GM21447 (cell line): Measurements from ENCODE around the gene LMTK3.
"Not testable (repeated sequence)": the region's sequence is repeated elsewhere in the genome, so short reads cannot be mapped to it uniquely, and the experiment has no call there.

Experiments
- ATAC-seq: cut with Tn5 transposase; IDR thresholded peaks from one replicate; pipeline ENCODE4 v1.9.1; 2021; ENCODE audit not compliant: unreplicated experiment

LMTK3 gene

DNA sequence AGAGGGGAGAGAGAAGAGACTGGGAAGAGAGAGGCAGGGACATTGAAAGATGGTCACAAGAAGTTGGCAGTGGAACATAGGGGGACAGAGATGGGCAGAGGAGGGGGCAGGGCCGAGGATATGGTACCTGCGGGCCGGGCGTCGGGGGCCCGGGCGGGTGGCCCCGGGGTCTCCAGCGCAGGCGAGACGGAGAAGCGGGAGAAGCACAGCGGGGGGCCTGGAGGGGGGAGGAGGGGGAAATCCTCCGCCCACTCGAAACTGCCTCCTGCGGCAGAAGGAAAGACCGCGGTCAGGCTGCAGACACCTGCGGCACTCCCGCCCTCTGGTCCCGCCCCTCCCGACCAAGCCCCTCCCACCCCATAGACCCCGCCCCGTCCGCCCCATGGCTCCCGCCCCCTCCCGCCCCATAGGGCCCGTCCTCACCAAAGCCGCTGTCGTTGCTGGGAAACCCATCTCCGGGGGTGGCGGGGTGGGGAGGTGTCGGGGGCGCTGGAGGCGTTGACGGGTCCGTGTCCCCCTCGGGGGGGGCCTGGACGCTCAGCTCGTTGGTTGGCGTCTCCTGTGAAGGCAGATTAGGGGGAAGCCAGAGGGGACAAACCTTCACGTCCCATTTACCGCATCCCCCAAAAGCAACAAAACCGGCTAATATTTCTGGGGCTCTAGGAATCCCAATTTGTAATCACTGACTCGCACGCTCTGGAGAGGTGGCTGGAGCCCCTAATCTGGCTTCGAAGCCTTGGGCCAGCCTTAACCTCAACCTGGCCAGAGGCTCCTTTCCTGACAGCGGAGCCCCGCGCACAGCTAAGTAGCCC is 20.4 kb downstream of the LMTK3 start:
- no peak for ATAC-seq

DNA sequence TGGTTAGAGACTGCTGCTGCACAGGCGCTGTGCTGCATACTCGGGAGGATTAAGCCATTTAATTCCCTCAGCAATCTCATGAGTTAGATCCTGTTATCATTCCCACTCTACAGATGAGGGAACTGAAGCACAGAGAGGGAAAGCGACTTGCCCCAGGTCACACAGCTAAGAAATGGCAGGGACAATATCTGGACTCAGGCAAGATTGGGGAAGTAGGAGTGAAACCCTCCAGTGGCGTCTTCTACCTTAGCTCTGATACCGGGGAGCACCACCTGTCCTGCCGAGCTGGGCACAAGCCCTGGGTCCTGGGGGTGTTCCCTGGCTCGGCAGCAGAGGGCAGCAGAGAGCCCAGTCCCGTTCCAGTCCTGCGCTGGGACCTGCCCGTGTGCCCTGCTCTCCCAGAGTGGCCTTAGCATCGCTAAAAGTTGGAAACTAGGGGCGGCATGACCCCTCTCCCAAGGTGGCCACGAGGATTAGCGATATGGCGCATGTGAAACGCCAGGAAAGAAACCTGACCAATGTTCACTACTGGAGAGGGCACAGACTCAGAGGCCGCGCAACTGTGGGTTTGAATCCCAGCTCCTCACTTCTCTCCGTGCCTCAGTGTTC is 21.9 kb downstream of the LMTK3 start:
- ATAC-seq: no peak

DNA sequence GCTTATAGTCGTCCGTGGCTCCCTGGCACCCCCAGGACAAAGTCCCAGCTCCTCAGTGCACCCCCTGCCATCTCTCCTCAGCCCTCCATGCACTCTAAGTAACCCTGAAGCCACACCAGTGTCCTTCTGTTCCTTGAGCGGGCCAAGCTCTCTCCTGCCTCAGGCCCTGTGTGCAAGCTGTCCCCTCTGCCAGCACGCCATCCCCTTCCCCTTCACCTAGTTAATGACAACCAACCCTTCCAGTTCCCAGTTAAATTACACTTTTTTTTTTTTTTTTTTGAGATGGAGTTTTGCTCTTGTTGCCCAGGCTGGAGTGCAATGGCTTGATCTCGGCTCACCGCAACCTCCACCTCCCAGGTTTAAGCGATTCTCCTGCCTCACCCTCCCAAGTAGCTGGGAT is 23.2 kb downstream of the LMTK3 start:
- not testable (repeated sequence) for ATAC-seq

DNA sequence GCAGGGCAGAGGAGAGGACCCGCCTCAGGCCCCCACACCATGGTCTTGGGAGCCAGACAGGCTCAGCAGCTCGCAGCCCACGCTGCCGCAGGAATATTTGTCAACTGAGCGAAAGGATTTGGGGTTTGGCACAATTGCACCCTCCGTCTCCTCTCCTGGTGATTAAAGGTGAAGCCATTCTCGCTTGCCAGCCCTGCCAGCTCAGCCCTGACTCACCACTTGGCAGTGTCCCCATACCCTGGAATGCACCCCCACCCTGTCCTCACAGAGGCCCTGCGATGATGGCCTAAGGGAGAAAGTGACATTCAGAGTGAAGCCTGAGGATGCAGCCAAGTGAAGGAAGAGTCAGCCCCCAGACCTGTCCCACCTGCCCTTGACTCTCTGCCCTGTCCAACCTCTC is 23.7 kb downstream of the LMTK3 start:
- no peak for ATAC-seq

DNA sequence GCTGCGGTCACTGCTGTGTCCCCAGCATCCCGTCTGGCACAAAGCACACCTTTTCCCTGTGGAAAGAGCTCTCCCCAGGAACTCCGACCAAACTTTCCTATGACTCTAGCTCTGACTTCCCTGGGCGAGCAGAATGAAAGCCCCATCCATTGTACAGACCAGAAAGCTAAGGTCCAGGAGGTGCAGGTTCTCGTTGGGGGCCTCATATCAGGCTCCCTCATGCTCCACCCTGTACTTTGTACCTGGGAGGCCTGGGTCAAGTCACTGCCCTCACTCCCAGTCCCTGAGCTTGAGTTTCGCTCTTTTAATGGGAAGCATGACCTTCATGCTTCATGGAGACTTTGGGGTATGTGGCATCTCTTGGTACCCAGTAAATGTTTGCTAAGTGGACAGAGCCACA is 24.1 kb downstream of the LMTK3 start:
- ATAC-seq: no peak

DNA sequence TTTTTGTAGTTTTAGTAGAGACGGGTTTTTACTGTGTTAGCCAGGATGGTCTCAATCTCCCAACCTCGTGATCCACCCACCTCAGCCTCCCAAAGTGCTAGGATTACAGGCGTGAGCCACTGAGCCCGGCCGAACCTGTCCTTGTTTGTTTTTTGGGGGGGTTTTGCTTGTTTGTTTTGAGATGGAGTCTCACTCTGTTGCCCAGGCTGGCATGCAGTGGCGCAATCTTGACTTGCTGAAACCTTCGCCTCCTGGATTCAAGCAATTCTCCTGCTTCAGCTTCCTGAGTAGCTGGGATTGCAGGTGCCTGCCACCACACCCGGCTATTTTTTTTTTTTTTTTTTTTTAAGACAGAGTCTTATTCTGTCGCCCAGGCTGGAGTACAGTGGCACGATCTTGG is 24.9 kb downstream of the LMTK3 start:
- not testable (repeated sequence) for ATAC-seq

DNA sequence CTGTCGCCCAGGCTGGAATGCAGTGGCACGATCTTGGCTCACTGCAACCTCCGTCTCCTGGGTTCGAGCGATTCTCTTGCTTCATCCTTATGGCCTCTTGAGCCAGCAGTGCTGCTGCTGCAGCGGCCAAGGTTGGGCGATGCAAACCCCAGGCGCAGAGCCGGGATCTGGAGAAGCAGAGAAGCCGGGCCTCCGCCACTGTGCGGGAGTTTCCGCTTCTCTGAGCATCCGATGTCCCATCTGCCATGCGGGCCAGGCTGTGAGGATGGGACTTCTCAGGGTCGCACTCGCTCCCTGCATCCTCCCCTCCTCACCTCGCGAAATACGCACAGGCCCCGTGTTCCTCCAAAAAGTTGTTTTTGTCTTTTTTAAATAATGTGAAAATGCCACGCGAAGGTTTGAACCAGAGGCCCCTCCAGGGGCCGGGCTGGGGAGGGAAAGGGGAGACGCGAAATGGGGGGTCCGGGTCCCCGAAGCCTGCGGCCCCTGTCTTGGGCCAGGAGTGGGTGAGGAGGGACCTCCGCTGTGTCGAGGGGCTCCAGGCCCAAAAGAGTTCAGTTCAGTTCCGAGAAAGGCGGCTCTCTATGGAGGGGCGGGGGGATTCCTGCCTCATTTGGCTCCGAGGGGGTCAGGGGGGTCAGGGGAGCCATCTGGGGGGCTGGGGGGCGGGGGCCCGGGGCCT is 26.6 kb downstream of the LMTK3 start:
- no peak for ATAC-seq

DNA sequence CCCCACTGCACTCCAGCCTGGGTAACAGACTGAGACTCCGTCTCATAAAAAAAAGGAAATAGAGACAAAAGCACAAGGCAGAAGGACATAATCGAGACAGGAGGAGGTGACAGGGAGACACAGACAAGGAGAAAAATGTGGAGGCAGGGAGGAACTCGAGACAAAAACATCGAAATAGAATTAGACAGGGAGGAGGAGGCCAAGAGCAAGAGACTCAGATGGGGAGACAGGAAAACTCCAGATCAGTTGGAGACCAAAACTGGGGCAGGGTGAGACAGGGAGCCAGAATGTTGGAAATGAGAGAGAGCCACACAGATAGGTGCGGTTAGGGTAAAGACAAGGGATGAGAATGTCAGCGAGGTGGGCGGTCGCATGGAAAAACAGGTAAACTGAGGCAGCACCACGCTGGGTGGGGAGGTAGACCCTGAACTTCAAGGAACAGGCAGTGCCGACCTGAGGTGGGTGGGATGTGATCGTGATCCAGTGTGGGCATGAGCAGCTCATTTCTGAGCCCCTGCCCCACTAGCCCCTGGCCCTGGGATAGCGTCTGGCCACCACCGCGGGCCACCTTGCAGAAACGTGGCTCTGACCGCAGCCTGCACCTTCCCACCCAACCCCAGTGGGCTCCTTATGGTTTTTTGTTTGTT is 27.3 kb downstream of the LMTK3 start:
- ATAC-seq: no peak

DNA sequence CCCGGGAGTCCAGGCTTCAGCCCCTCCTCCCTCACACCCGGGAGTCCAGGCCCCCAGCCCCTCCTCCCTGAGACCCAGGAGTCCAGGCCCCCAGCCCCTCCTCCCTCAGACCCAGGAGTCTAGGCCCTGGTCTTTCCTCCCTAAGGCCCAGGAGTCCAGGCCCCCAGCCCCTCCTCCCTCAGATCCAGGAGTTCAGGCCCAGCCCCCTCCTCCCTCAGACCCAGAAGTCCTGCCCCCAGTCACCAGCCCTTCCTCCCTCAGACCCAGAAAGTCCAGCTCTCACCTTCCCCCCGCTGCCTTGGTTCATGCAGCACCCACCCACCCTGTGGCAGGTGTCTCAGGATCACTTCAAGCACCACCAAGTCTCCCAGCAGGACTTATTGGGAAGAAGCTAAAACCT is 28.3 kb downstream of the LMTK3 start:
- ATAC-seq: no peak

DNA sequence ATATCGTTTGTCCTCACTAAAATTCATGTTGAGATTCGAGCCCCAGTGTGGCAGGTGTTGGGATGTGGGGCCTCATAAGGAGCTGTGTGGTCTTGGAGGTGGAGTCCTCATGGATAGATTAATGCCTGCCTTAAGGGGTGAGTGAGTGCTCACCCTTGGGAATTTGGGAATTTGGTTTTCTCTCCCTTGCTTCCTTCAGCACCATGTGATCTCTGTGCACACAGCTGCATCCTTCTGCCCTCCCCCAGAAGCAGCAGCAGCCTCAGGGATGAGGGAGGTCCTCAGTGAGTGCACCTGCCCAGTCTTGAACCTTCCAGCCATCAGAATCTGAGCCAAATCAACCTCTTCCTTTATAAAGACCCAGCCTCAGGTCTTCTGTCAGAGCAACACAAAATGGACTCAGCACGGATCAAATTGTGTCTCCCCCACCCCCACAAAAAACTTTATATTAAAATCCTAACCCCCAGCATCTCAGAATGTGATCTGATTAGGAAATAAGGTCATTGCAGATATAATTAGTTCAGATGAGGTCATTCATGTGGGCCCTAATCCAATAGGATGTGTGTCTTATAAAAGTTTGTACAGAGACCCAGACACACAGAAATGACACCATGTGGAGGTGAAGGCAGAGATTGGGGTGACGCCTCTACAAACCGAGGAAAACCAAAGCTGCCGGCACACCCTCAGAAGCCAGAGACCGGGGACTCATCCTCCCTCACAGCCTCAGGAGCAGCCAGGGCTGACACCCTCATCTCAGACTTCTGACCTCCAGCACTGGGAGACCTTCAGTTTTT is 29.6 kb downstream of the LMTK3 start:
- ATAC-seq: no peak

DNA sequence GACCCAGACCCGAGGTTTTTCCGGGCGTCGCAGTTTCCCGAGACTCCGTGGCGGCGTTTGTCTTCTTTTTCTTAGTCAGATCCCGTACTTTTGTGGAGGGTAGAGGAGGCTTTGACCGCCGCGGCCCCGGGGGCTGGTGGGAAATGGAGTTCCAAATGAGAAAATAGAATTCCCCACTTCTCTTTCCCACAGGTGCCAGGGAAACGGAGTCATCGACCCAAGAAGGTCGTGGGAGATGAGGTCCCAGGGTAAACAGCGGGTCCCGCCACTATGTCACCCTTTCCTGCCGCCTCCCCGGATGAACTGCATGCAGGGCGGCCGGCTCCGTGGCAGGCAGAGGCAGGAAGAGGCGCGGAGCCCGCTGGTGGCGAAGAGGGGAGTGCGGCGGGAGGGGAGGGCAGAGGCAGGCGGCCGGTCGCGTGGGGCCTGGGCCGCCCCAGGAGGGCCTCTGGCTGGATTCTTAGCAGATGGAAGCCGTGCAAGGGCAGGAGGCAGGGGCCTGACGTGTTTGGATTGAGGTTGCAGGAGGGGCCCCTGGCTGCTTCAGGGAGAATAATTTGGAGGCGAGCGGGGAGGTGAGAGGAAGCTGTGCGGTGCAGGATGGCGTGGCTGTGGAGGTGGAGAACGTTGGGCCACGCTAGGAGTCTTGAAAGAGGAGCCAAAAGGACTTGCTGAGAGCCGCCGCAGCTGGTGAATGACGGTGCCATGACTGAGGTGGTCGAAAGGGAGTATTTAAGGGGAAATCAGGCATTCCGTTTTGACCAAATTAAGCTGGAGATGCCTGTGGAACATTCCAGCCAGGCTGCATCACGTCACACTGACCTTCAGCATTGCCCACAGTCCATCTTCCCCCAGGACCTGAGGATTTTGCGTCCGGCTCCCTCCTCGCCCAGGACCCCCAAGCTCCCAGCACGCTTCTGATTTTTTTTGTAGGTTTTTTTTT is 30.8 kb downstream of the LMTK3 start:
- ATAC-seq: no peak

DNA sequence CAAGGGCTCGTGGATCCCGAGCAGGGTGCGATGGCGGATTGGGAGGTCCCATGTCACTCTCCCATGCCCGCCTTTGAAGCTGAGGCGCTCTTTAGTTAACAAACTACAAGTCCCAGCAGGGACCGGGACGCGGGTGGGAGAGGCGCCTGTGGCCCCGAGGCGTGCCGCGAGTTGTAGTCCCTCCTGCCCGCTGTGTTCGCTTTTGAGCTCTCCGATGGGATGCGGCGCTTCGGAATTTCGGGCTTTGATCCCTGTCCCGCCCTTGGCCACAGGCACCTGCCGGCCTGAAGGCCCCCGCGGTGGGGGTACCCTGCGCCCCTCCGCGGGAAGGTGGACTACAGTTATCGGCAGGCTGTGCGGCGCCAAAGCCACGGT is 31.5 kb downstream of the LMTK3 start:
- no peak for ATAC-seq

DNA sequence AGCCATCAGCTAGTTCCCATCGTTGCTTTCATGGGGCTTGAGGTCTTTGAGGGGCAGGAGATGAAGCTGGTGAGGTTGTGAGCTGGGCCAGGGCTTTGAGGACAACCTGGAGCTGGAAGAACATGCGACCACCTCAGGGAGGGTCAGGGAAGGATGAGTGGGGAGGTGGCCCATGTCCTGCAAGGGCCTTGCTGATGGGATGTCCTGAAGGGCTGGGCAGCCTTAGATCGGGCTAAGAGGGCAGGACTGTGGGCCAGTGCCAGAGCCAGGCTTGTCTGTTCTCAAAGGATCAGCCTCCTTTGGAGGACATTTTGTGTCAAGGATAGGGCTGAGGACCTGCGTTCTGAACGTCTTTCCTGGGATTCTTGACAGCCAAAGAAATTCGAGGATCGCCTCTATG is 31.9 kb downstream of the LMTK3 start:
- no peak for ATAC-seq

DNA sequence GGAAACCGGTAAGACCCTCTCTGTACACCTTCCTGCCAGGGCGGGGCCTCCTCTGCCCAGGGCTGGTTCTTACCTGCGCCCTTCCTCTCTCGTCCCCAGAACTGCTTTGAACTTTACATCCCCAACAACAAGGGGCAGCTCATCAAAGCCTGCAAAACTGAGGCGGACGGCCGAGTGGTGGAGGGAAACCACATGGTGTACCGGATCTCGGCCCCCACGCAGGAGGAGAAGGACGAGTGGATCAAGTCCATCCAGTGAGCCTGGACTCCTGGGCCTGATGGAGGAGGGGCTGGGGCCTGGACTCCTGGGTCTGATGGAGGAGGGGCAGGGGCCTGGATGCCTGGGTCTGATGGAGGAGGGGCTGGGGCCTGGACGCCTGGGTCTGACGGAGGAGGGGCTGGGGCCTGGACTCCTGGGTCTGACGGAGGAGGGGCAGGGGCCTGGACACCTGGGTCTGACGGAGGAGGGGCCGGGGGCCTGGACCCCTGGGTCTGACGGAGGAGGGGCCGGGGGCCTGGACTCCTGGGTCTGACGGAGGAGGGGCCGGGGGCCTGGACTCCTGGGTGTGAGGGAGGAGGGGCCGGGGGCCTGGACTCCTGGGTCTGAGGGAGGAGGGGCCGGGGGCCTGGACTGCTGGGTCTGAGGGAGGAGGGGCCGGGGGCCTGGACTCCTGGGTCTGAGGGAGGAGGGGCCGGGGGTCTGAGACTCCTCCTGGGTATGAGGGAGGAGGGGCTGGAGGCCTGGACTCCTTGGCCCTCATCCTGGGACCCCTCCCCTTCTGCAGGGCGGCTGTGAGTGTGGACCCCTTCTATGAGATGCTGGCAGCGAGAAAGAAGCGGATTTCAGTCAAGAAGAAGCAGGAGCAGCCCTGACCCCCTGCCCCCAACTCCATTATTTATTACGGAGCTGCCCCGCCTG is 33.0 kb downstream of the LMTK3 start:
- ATAC-seq: no peak

DNA sequence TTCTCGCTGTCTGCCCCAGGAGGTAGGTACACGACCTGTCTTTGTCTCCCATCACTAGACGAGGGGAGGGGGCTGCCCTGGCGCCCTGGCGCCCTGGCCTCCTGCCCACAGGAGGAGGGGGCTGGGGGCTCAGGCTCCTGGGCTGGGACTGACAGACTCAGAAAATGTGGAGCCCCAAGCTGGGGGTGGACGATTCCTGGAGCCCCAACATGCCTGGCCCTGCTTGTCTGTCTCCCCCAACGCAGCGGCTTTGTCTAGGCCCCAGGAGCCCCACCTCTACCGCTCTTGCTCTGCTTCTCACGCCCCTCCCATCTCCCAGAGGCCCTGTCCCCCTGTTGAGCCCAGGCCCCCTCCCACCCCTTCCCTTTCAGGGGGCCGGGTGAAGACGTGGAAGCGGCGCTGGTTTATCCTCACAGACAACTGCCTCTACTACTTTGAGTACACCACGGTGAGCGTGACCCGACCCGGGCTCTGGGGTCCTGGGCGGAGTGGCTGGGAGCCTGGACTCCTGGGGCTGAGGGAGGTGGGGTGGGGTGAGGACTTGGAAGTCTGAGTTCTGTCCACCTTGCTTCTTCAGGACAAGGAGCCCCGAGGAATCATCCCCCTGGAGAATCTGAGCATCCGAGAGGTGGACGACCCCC is 33.8 kb downstream of the LMTK3 start:
- no peak for ATAC-seq

DNA sequence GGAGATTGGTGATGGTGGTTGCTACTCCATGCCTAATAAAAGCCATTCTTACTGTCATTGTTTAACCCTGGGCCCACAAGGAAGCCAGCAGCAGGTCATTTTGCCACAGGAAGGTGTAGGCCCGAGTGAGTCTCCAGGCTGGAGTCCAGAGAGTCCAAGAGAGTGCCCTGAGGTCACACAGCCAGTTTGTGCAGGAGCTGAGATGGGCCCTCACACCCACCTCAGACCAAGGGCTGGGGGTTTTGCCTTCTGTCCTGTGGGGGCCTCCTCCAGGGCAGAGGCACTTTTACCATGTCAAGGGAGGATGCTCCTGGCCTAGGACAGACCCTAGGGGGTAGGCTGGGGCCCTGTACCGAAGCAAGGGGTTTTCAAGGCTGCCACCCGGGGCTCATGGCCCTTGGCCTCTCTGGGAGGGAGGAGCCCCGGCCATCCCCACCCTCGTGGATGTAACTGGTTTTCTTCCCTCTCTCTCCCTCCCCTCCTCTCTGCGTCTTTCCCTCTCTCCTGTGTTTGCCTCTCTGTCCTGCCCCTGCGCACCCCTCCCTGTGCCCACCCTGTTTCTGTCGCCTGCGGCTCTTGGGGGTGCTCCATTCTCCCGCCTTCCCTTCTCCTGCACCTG is 34.5 kb downstream of the LMTK3 start:
- no peak for ATAC-seq

DNA sequence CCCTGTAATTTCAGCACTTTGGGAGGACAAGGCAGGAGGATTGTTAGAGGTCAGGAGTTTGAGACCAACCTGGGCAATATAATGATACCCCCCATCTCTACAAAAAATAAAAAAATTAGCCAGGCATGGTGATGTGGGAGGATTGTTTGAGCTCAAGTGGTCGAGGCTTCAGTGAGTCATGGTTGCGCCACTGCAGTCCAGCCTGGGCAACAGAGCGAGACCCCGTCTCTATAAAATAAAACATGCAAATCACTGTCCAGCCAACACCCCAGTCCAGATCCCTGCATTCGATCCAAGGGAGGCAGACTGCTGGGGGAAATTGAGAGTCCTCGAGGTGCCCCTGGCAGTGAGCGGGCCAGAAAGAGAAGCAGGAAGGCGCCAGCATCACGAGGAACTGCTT is 35.5 kb downstream of the LMTK3 start:
- no peak for ATAC-seq
